Heart right ventricle (tissue), 16 donors: ENCODE measurements around the gene FAM219A. TPM values are rescaled to one million over a fixed set of nuclear protein-coding genes. Genes with fewer than 3 reads are reported as not detected.
A peak's percentile ranks its signal among the peaks of the same experiment; 100 is the strongest.

ENCODE experiments used
- ATAC-seq, 8 donors: fragments of 200-7000 bp; cut with Tn5 transposase; one replicate each; pipeline ENCODE4 v1.9.1; 2020; ENCODE audit warnings: mild to moderate bottlenecking in 8 of 8, moderate library complexity in 8 of 8, moderate number of reproducible peaks in 1 of 8
- DNase-seq, 2 donors: peaks; one replicate each; pipeline ENCODE4 v3.0.0-alpha.2; 2020
- H3K27ac ChIP-seq, 10 donors: fragments of 200-600 bp; sonication (generic) in 2 of 10; one replicate each; pipeline versions ENCODE4 v1.5.0 to v1.8.0; 2020 to 2022; ENCODE audit warnings: mild to moderate bottlenecking in 3 of 10
- H3K27me3 ChIP-seq, 7 donors: fragments of 200-600 bp; one replicate each; pipeline ENCODE4 v1.8.0; 2021 to 2022; ENCODE audit warnings: mild to moderate bottlenecking in 2 of 7
- H3K36me3 ChIP-seq, 9 donors: fragments of 200-600 bp; sonication (generic) in 1 of 9; one replicate each; pipeline versions ENCODE4 v1.5.0 to v1.8.0; 2020 to 2022; ENCODE audit warnings: mild to moderate bottlenecking in 2 of 9
- H3K4me1 ChIP-seq, 9 donors: fragments of 200-600 bp; sonication (generic) in 1 of 9; one replicate each; pipeline versions ENCODE4 v1.5.0 to v1.8.0; 2020 to 2022; ENCODE audit warnings: mild to moderate bottlenecking in 4 of 9
- H3K4me3 ChIP-seq, 10 donors: fragments of 200-600 bp; sonication (generic) in 2 of 10; one replicate each; pipeline versions ENCODE4 v1.5.0 to v1.8.0; 2020 to 2022; ENCODE audit warnings: mild to moderate bottlenecking in 7 of 10, moderate library complexity in 2 of 10
- H3K9me3 ChIP-seq, 11 donors: fragments of 200-600 bp in 10 of 11; sonication (generic) in 2 of 11; one replicate each; pipeline versions ENCODE4 v1.5.0 to v1.8.0; 2013 to 2022; ENCODE audit warnings: mild to moderate bottlenecking in 2 of 11, control low read depth in 1 of 11, moderate library complexity in 1 of 11
- WGBS, 2 donors: extraction: QIAGEN DNeasy Blood & Tissue Kit; methylation state at CpG; one replicate each; pipeline ENCODE4 v1.1.7; 2013; ENCODE audit warnings: inconsistent platforms in 1 of 2; 5-methylcytosine and 5-hydroxymethylcytosine counted together
- intact Hi-C, 10 donors: fragments of 100-400 bp; cut with DNase I; formaldehyde crosslinking; loops; one replicate each; pipeline versions ENCODE4 v1.11.1 to v1.14.2; 2022
- polyA plus RNA-seq, 2 donors: library from polyadenylated mRNA; stranded (reverse); fragments of 200-250 nt; gene quantifications; one replicate each; pipeline ENCODE4 v1.2.3, GENCODE V29; 2013
- total RNA-seq, 10 donors: library from RNA; stranded (reverse); fragmentation: NEBNext Ultra II Directional in 3 of 10; extraction: Animal tissue kit (Norgen Biotek cat#: 25700) in 3 of 10; gene quantifications; one replicate each; pipeline versions ENCODE4 v1.2.1 to v1.2.4, GENCODE V29; 2021 to 2023
- TF ChIP-seq, protein P1 (sequence below), 9 donors: fragments of 200-600 bp; sonication (generic) in 2 of 9; IDR thresholded peaks; one replicate each; pipeline versions ENCODE4 v1.5.0 to v1.8.0; 2021 to 2022; ENCODE audit warnings: antibody characterized with exemption in 9 of 9, mild to moderate bottlenecking in 5 of 9, moderate library complexity in 1 of 9
- donor health status: Arrhythmogenic right ventricular cardiomyopathy.
- donor health status: ischemic (EF 13 %, LVEDD 7.1; RV severe dilation, severe dysfunction).
- donor health status: healthy with polysubstance abuse.
- donor health status: DM: no; HTN: yes; CAD: no.
- donor health status: DM: no; HTN: no; CAD: no.
- donor health status: ischemic (EF 25% LVEDD 6.9; RV normal size, moderate dysfunction).
- donor health status: ischemic (EF 25% LVEDD 5.7; RV mildly dilated, moderate dysfunction).
- donor health status: healthy.
- donor health status: DM: yes; HTN: yes; CAD: no.
- donor health status: Ischemic cardiomyopathy.
- donor health status: ischemic (EF 35%, LVEDD 5.7; RV mildly dilated, moderate dysfunction).
- donor health status: nonischemic (EF 11% LVEDD 7.7; RV severe dilation, severe dysfunction).
- donor health status: DM: yes; HTN: yes; CAD: no.
- donor health status: PGD.
- donor health status: ischemic (EF 29% LVEDD 5.4; RV normal size, mild dysfunction).
- donor health status: nonischemic (EF 23%, LVEDD 6.1; RV moderate dilation, normal function).

Gene FAM219A
- total and polyA plus RNA-seq, 12 donors = 15.1 to 38.6 (median 25.9) TPM

- Histone ChIP-seq H3K27me3 (peaks cover 0 to 9% (median 0%) of the 10 kb centered on the region in 7 donors), H3K4me3 (peak overlapping the region; percentile 16 to 86 (median 65)), H3K36me3 (no peaks in the 10 kb centered on the region), H3K9me3 (no peaks in the 10 kb centered on the region), H3K27ac (peak overlapping the region in 9 of 10 donors; percentile 13 to 90 (median 82)), H3K4me1 (peaks cover 6 to 45% (median 36%) of the 10 kb centered on the region in 9 donors)
- peak; percentile 72 to 86 for DNase-seq
- intact Hi-C loops = loop anchor here in 2 of 10 donors (10.0 kb wide), 2 partner anchors 54 to 126 kb away; no protein-coding TSS in a partner anchor
- TF ChIP-seq, protein P1, sequence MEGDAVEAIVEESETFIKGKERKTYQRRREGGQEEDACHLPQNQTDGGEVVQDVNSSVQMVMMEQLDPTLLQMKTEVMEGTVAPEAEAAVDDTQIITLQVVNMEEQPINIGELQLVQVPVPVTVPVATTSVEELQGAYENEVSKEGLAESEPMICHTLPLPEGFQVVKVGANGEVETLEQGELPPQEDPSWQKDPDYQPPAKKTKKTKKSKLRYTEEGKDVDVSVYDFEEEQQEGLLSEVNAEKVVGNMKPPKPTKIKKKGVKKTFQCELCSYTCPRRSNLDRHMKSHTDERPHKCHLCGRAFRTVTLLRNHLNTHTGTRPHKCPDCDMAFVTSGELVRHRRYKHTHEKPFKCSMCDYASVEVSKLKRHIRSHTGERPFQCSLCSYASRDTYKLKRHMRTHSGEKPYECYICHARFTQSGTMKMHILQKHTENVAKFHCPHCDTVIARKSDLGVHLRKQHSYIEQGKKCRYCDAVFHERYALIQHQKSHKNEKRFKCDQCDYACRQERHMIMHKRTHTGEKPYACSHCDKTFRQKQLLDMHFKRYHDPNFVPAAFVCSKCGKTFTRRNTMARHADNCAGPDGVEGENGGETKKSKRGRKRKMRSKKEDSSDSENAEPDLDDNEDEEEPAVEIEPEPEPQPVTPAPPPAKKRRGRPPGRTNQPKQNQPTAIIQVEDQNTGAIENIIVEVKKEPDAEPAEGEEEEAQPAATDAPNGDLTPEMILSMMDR (IDR thresholded peaks at IDR 0.05) = peak in 1 of 9 donors; percentile 17
- ATAC-seq = peak; percentile 71 to 85 (median 79)
- WGBS, 2 donors = 4 to 5% methylated on average over 45 to 59 of the region's 59 CpGs
Measured at GRCh38 chr9:34380511-34381315, 77.7 kb downstream of the FAM219A start.

DNA sequence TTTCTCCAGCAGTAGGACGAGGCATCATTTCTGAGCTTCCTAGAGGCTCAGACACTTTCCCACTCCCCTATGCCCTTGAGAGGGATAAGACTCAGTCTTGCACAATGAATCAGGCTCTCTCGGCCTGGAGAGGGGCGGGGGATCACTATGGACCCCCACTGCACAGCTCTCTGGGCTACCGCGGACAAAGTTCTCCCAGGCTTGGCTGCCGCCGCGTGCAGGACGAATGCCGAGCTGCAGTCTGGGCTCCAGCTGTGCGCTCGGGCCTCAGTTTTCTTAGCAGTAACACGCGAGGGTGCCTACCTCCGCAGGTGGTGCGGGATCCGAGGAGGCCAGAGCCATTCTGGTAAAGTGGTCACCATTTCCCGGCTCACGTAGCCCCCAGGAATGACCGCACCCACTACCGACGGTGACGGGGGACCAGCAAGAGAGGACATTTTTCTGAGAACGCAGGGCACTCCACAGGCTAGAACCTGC is 78.3 kb downstream of the FAM219A start:
- Histone ChIP-seq H3K27ac (peak overlapping the region in 9 of 10 donors; percentile 13 to 90 (median 82)), H3K9me3 (no peaks in the 10 kb centered on the region), H3K36me3 (no peaks in the 10 kb centered on the region), H3K4me1 (peaks cover 6 to 51% (median 39%) of the 10 kb centered on the region in 9 donors), H3K4me3 (peak overlapping the region in 9 of 10 donors; percentile 25 to 86 (median 66)), H3K27me3 (peaks cover 0 to 9% (median 0%) of the 10 kb centered on the region in 7 donors)
- TF ChIP-seq, protein P1 (IDR thresholded peaks at IDR 0.05) = no peak
- DNase-seq (no peak), ATAC-seq (no peak)
- WGBS, 2 donors = 51 to 53% methylated on average over 24 of the region's 24 CpGs
- intact Hi-C loops = loop anchor here in 2 of 10 donors (10.0 kb wide), 2 partner anchors 55 to 125 kb away; no protein-coding TSS in a partner anchor

DNA sequence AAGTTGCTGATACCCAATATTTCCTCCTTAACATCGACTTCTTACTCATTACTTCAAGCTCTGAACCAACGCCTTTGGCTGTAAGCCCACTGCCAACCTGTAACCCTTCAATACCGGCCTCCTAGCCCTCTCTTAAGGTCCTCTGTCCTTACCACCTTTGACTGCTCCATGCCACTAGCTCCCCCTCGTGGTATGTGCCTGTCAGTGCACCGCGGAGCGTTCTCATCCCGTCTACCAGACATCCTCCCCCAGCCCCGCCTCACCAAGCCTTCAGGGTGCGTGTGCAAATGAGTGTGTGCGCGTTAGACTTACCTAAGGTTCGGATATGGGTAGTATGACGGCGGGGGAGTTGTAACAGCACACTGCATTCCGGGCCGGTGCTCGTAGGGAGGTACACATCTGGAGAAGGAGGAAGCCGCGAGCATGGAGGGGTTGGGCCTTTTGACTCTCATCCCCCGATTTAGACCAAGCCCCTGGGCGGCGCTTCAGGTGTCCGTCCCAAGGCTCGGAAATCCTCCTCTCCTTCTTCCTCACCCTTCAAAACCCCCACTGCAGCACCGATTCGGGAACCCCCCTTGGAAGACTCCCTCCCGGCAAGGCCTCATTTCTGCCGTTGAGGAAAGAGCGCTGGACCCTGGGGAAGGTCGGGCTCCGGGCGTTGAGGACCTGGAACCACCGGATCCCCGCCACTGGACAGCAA is 78.9 kb downstream of the FAM219A start:
- TF ChIP-seq, protein P1 (IDR thresholded peaks at IDR 0.05) = peak; percentile 95 to 99 (median 97)
- WGBS, 2 donors = 19 to 23% methylated on average over 35 of the region's 35 CpGs
- Histone ChIP-seq H3K27me3 (peaks cover 0 to 9% (median 0%) of the 10 kb centered on the region in 7 donors), H3K9me3 (no peaks in the 10 kb centered on the region), H3K4me3 (peak overlapping the region in 8 of 10 donors; percentile 2 to 86 (median 65)), H3K36me3 (no peaks in the 10 kb centered on the region), H3K4me1 (peaks cover 6 to 53% (median 39%) of the 10 kb centered on the region in 9 donors), H3K27ac (peak overlapping the region in 3 of 10 donors; percentile 69 to 81 (median 76))
- ATAC-seq (peak; percentile 39 to 76 (median 56)), DNase-seq (peak; percentile 89 to 90)
- intact Hi-C loops = loop anchor here (1.0 to 10.0 kb wide), 9 partner anchors 45 to 252 kb away; partner anchors contain the start of gene DCAF12 (in 1 of the 10)
